IMR-90 (cell line): ENCODE data around the gene XKR7. TPM values are rescaled to one million over a fixed set of nuclear protein-coding genes. Genes with fewer than 3 reads are reported as not detected.

Experiments
- ATAC-seq: fragments of 200-7000 bp; cut with Tn5 transposase; 2 replicates; pipeline ENCODE4 v1.9.1; 2020; ENCODE audit warnings: low read depth, mild to moderate bottlenecking, moderate library complexity
- BruUV-seq: library from RNA; stranded (reverse); fragments of 400-500 nt; replicated peaks from 2 replicates; lab custom pipeline; 2021; lab: Mats Ljungman, UMichigan
- CTCF ChIA-PET: fragments of 300-600 bp; formaldehyde crosslinking; extraction: SDS; loops from one replicate; lab custom pipeline; 2021; ENCODE audit warnings: antibody characterized with exemption; lab: Yijun Ruan, JAX
- POLR2A ChIA-PET: fragments of 300-600 bp; sonication (Branson Sonifier 250); formaldehyde crosslinking; loops from one replicate; lab custom pipeline; 2022; ENCODE audit warnings: antibody characterized with exemption; ENCODE audit not compliant: unreplicated experiment; lab: Charles Lee
- DNase-seq: peaks from one replicate; pipeline ENCODE4 v3.0.0; 2013
- H2AFZ ChIP-seq: replicated peaks from 2 replicates; pipeline ENCODE3; 2013; ENCODE audit warnings: low read length, mild to moderate bottlenecking; ENCODE audit not compliant: poor library complexity
- H2AK5ac ChIP-seq: 2 replicates; pipeline ENCODE4 v1.6.1; 2013; ENCODE audit warnings: low read depth, low read length, inconsistent platforms
- H2AK9ac ChIP-seq: replicated peaks from 2 replicates; pipeline ENCODE3; 2013; ENCODE audit warnings: mild to moderate bottlenecking, low read depth, low read length, moderate library complexity; ENCODE audit not compliant: poor library complexity
- H2BK120ac ChIP-seq: 2 replicates; pipeline ENCODE4 v1.6.1; 2013; ENCODE audit warnings: low read depth, low read length, inconsistent platforms
- H2BK15ac ChIP-seq: 3 replicates; pipeline ENCODE4 v1.6.1; 2013; ENCODE audit warnings: low read depth, low read length, inconsistent platforms
- H2BK20ac ChIP-seq: 2 replicates; pipeline ENCODE4 v1.6.1; 2013; ENCODE audit warnings: low read depth, mild to moderate bottlenecking, inconsistent platforms, low read length, moderate library complexity
- H2BK5ac ChIP-seq: 2 replicates; pipeline ENCODE4 v1.6.1; 2013; ENCODE audit warnings: mild to moderate bottlenecking, low read depth, low read length, inconsistent platforms; ENCODE audit not compliant: poor library complexity, severe bottlenecking
- H3K14ac ChIP-seq: replicated peaks from 2 replicates; pipeline ENCODE4 v1.6.1; 2013; ENCODE audit warnings: low read depth, low read length, inconsistent platforms
- H3K18ac ChIP-seq: 2 replicates; pipeline ENCODE4 v1.6.1; 2013; ENCODE audit warnings: low read depth, low read length, control low read depth
- H3K23ac ChIP-seq: 2 replicates; pipeline ENCODE4 v1.6.1; 2013; ENCODE audit warnings: low read depth, low read length, inconsistent platforms
- H3K27ac ChIP-seq: 2 replicates; pipeline ENCODE4 v1.5.1; 2013; ENCODE audit warnings: mild to moderate bottlenecking, control low read depth, low read length; ENCODE audit not compliant: insufficient read depth
- H3K27me3 ChIP-seq: 2 replicates; pipeline ENCODE4 v1.6.1; 2013; ENCODE audit warnings: low read length; ENCODE audit not compliant: control insufficient read depth, insufficient read depth
- H3K36me3 ChIP-seq: 2 replicates; pipeline ENCODE4 v1.6.1; 2013; ENCODE audit warnings: low read length, mixed read lengths; ENCODE audit not compliant: control insufficient read depth, insufficient read depth
- H3K4ac ChIP-seq: 2 replicates; pipeline ENCODE4 v1.6.1; 2013; ENCODE audit warnings: low read depth, low read length, inconsistent platforms
- H3K4me1 ChIP-seq: 2 replicates; pipeline ENCODE4 v1.6.1; 2013; ENCODE audit warnings: low read length, mixed read lengths; ENCODE audit not compliant: control insufficient read depth, insufficient read depth
- H3K4me2 ChIP-seq: 2 replicates; pipeline ENCODE4 v1.6.1; 2013; ENCODE audit warnings: low read depth, mild to moderate bottlenecking, control low read depth, low read length, moderate library complexity
- H3K4me3 ChIP-seq: 2 replicates; pipeline ENCODE4 v1.5.1; 2013; ENCODE audit warnings: low read depth, mild to moderate bottlenecking, control low read depth, low read length, moderate library complexity; ENCODE audit not compliant: insufficient read depth
- H3K56ac ChIP-seq: 2 replicates; pipeline ENCODE4 v1.6.1; 2013; ENCODE audit warnings: low read length, inconsistent platforms; ENCODE audit not compliant: insufficient read depth; ENCODE audit errors: extremely low read depth
- H3K79me1 ChIP-seq, 2 experiments: 2 replicates each; pipeline ENCODE4 v1.6.1; 2013; ENCODE audit warnings: low read length in 2 of 2, inconsistent platforms in 1 of 2, low read depth in 1 of 2
- H3K9ac ChIP-seq: 2 replicates; pipeline ENCODE4 v1.6.1; 2013; ENCODE audit warnings: low read depth, low read length, control low read depth
- H3K9me1 ChIP-seq: 2 replicates; pipeline ENCODE4 v1.6.1; 2013; ENCODE audit warnings: low read length, inconsistent platforms; ENCODE audit not compliant: insufficient read depth
- H3K9me3 ChIP-seq: 2 replicates; pipeline ENCODE4 v1.6.1; 2013; ENCODE audit warnings: low read length; ENCODE audit not compliant: control insufficient read depth, insufficient read depth
- H4K20me1 ChIP-seq: 2 replicates; pipeline ENCODE4 v1.6.1; 2013; ENCODE audit warnings: low read length, inconsistent platforms; ENCODE audit not compliant: insufficient read depth
- H4K5ac ChIP-seq: 2 replicates; pipeline ENCODE4 v1.6.1; 2013; ENCODE audit warnings: mild to moderate bottlenecking, low read depth, low read length, control low read depth
- H4K8ac ChIP-seq, 2 experiments: 2 replicates each; pipeline ENCODE4 v1.6.1; 2013; ENCODE audit warnings: low read depth in 2 of 2, low read length in 2 of 2, control low read depth in 1 of 2, inconsistent platforms in 1 of 2
- H4K91ac ChIP-seq: 2 replicates; pipeline ENCODE4 v1.6.1; 2013; ENCODE audit warnings: low read depth, low read length, inconsistent platforms; ENCODE audit not compliant: insufficient read depth
- BHLHE40 ChIP-seq: fragments of 150-350 bp; IDR thresholded peaks from 2 replicates; pipeline ENCODE4 v1.6.1; 2016; ENCODE audit warnings: mild to moderate bottlenecking, low read depth, low read length
- CEBPB ChIP-seq: IDR thresholded peaks from 2 replicates; pipeline ENCODE4 v1.6.1; 2012; ENCODE audit warnings: low read depth, low read length, improper control_type of control experiment
- CHD1 ChIP-seq: IDR thresholded peaks from 2 replicates; pipeline ENCODE4 v1.6.1; 2012; ENCODE audit warnings: low read depth, low read length, improper control_type of control experiment
- CTCF ChIP-seq: conservative IDR thresholded peaks from 2 replicates; pipeline ENCODE4 v1.5.1; 2012; ENCODE audit warnings: mild to moderate bottlenecking, low read depth, low read length, improper control_type of control experiment
- FOS ChIP-seq: fragments of 150-350 bp; IDR thresholded peaks from 2 replicates; pipeline ENCODE4 v1.6.1; 2016; ENCODE audit warnings: low read depth, low read length
- MAFK ChIP-seq: IDR thresholded peaks from 2 replicates; pipeline ENCODE4 v1.6.1; 2012; ENCODE audit warnings: low read depth, low read length, improper control_type of control experiment
- RAD21 ChIP-seq: IDR thresholded peaks from 2 replicates; pipeline ENCODE4 v1.6.1; 2012; ENCODE audit warnings: low read length, improper control_type of control experiment
- RCOR1 ChIP-seq: IDR thresholded peaks from 2 replicates; pipeline ENCODE4 v1.6.1; 2012; ENCODE audit warnings: mild to moderate bottlenecking, low read length, improper control_type of control experiment; ENCODE audit not compliant: insufficient replicate concordance
- RFX5 ChIP-seq: IDR thresholded peaks from 2 replicates; pipeline ENCODE4 v1.8.0; 2012; ENCODE audit warnings: low read depth, mild to moderate bottlenecking, low read length, moderate library complexity
- USF2 ChIP-seq: fragments of 150-350 bp; IDR thresholded peaks from 2 replicates; pipeline ENCODE4 v1.6.1; 2017; ENCODE audit warnings: mild to moderate bottlenecking, antibody characterized with exemption, low read length, low read depth
- WGBS, 2 experiments: methylation state at CpG; one replicate each; pipeline versions ENCODE4 v1.1.5 to v1.1.7; 2013; ENCODE audit warnings: missing lambda C conversion rate in 2 of 2; ENCODE audit not compliant: insufficient read length in 1 of 2; ENCODE audit errors: extremely low coverage in 2 of 2; 5-methylcytosine and 5-hydroxymethylcytosine counted together
- dilution Hi-C: fragments of 300-500 bp; cut with HindIII; formaldehyde crosslinking; loops from one replicate; pipeline ENCODE4 v1.14.3; 2018; ENCODE audit warnings: low sequenced_read_pairs; ENCODE audit not compliant: unreplicated experiment
- in situ Hi-C: fragments of 300-500 bp; cut with MboI; formaldehyde crosslinking; loops from 3 replicates; pipeline ENCODE4 v1.14.3; 2019; ENCODE audit warnings: low sequenced_read_pairs, inconsistent platforms, mixed read lengths
- intact Hi-C: fragments of 100-400 bp; cut with micrococcal nuclease; formaldehyde crosslinking; loops from 2 replicates; pipeline ENCODE4 v1.10.0; 2022
- polyA plus RNA-seq, 3 experiments: library from polyadenylated mRNA; depleted of rRNA; stranded (reverse); fragments of >200 nt; gene quantifications; 2 replicates each; pipeline ENCODE4 v1.2.3, GENCODE V29; 2012; ENCODE audit warnings: low replicate concordance in 1 of 3
- total RNA-seq: library from RNA; depleted of rRNA; stranded (reverse); fragments of >200 nt; gene quantifications from 2 replicates; pipeline ENCODE4 v1.2.3, GENCODE V29; 2012

XKR7 gene
- total and polyA plus RNA-seq, 2 of the 4 experiments (the other 2 are of a cell fraction): not detected

- Histone ChIP-seq H3K14ac (no peak overlapping the region), H2BK15ac (no peak overlapping the region), H2AK9ac (no peak overlapping the region), H3K4me2 (no peak overlapping the region), H4K5ac (no peak overlapping the region), H3K9me3 (peaks cover under 1% of the 10 kb centered on the region; the same call in 1 of the 2 replicates), H3K27ac (no peak overlapping the region), H3K27me3 (peaks cover 6% of the 10 kb centered on the region; the same call in 1 of the 2 replicates), H2AK5ac (no peak overlapping the region), H2BK5ac (no peak overlapping the region), H3K9me1 (no peaks in the 10 kb centered on the region), H3K4me1 (no peaks in the 10 kb centered on the region), H3K79me1 (no peaks in the 10 kb centered on the region; a peak in 1 of 4 replicates), H2BK120ac (no peak overlapping the region), H4K91ac (no peak overlapping the region), H3K56ac (no peak overlapping the region), H3K4me3 (no peak overlapping the region), H4K8ac (no peak overlapping the region), H2AFZ (no peak overlapping the region), H3K36me3 (peaks cover 33% of the 10 kb centered on the region), H4K20me1 (no peaks in the 10 kb centered on the region), H2BK20ac (no peak overlapping the region), H3K9ac (no peak overlapping the region), H3K23ac (no peak overlapping the region), H3K18ac (no peak overlapping the region), H3K4ac (no peak overlapping the region)
- no CpG with 5 or more reads among the region's 2 CpGs for WGBS, 2 experiments
- ChIA-PET POLR2A (no interaction called here), CTCF (no interaction called here)
- TF ChIP-seq MAFK (no peak), USF2 (no peak), BHLHE40 (no peak), FOS (no peak), RAD21 (no peak), RFX5 (no peak), CTCF (no peak), CEBPB (no peak), RCOR1 (no peak), CHD1 (no peak)
- in situ Hi-C loops: no loop called here
- BruUV-seq: no TSS peak
- dilution Hi-C loops: no loop called here
- intact Hi-C loops: no loop called here
- no peak for ATAC-seq
- DNase-seq: no peak
Measured at GRCh38 chr20:31943052-31943471, 24.9 kb upstream of the XKR7 start.
